ENCODE measurements around the gene STXBP6.

STXBP6 gene

GRCh38 chr14:25092258-25092740, 42.4 kb upstream of the STXBP6 start:
- TF ChIP-seq CREB1 (IDR thresholded peaks at IDR 0.05; ENCODE audit: low read depth) (no peak), EP300 (IDR thresholded peaks at IDR 0.05; ENCODE audit: borderline replicate concordance) (no peak), RAD21 (IDR thresholded peaks at IDR 0.05; ENCODE audit: low read depth) (no peak), ZBTB7A (IDR thresholded peaks at IDR 0.05; ENCODE audit: low read depth) (no peak), TEAD4 (IDR thresholded peaks at IDR 0.05) (no peak), TAF1 (IDR thresholded peaks at IDR 0.05; ENCODE audit: low read depth) (no peak), TCF12 (IDR thresholded peaks at IDR 0.05; ENCODE audit: low read depth) (no peak), YY1 (IDR thresholded peaks at IDR 0.05; ENCODE audit: low read depth) (no peak), EGR1 (IDR thresholded peaks at IDR 0.05) (no peak), NFIC (IDR thresholded peaks at IDR 0.05) (no peak), USF1 (IDR thresholded peaks at IDR 0.05) (no peak), MAX (IDR thresholded peaks at IDR 0.05) (no peak), FOXM1 (IDR thresholded peaks at IDR 0.05; ENCODE audit: borderline replicate concordance, low read depth) (no peak), REST (IDR thresholded peaks at IDR 0.05; ENCODE audit: low read depth) (no peak)

- TF ChIP-seq CEBPB (IDR thresholded peaks at IDR 0.05) (no peak), YY1 (IDR thresholded peaks at IDR 0.05; ENCODE audit: low read depth) (0 out of 2 replicates have a peak, but pooled peaks have one; percentile 22), EP300 (IDR thresholded peaks at IDR 0.05; ENCODE audit: borderline replicate concordance) (peak; percentile 82; the same call in 1 of the 2 replicates), EGR1 (IDR thresholded peaks at IDR 0.05) (peak; percentile 70), REST (IDR thresholded peaks at IDR 0.05; ENCODE audit: low read depth) (no peak), FOXM1 (IDR thresholded peaks at IDR 0.05; ENCODE audit: borderline replicate concordance, low read depth) (peak; percentile 70), RAD21 (IDR thresholded peaks at IDR 0.05; ENCODE audit: low read depth) (no peak), TAF1 (IDR thresholded peaks at IDR 0.05; ENCODE audit: low read depth) (no peak), CREB1 (IDR thresholded peaks at IDR 0.05; ENCODE audit: low read depth) (no peak), ZBTB7A (IDR thresholded peaks at IDR 0.05; ENCODE audit: low read depth) (no peak), NFIC (IDR thresholded peaks at IDR 0.05) (peak; percentile 51; the same call in 1 of the 2 replicates), TEAD4 (IDR thresholded peaks at IDR 0.05) (peak; percentile 93), USF1 (IDR thresholded peaks at IDR 0.05) (peak; percentile 29; the same call in 1 of the 2 replicates), MAX (IDR thresholded peaks at IDR 0.05) (peak; percentile 16; the same call in 1 of the 2 replicates), TCF12 (IDR thresholded peaks at IDR 0.05; ENCODE audit: low read depth) (peak; percentile 64)
These were observed 40.9 kb upstream of the STXBP6 start for GRCh38 chr14:25090716-25091454.

- no peak for TF ChIP-seq ZBTB7A (IDR thresholded peaks at IDR 0.05; ENCODE audit: low read depth)
- no peak for TF ChIP-seq EGR1 (IDR thresholded peaks at IDR 0.05)
- TF ChIP-seq TAF1 (IDR thresholded peaks at IDR 0.05; ENCODE audit: low read depth) = no peak
- TF ChIP-seq NFIC (IDR thresholded peaks at IDR 0.05) = no peak
- no peak for TF ChIP-seq FOXM1 (IDR thresholded peaks at IDR 0.05; ENCODE audit: borderline replicate concordance, low read depth)
- TF ChIP-seq CEBPB (IDR thresholded peaks at IDR 0.05) = no peak
These were observed 40.3 kb upstream of the STXBP6 start for GRCh38 chr14:25090256-25090655.

DNA sequence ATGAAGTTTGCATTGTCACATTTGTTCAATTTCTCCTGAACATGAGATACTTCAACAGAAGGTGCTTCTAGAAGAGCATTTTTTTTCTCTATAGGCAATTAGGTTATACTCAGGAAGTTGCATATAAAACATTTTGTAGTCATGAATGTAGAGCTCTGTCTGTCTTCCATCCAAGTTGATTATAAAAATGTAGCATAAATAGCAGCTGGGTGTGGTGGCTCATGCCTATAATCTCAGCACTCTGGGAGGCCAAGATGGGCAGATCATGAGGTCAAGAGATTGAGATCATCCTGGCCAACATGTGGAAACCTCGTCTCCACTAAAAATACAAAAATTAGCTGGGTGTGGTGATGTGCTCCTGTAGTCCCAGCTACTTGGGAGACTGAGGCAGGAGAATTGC, 39.5 kb upstream of the STXBP6 start:
- TF ChIP-seq REST (IDR thresholded peaks at IDR 0.05; ENCODE audit: low read depth) = no peak
- no peak for TF ChIP-seq MAX (IDR thresholded peaks at IDR 0.05)
- TF ChIP-seq RAD21 (IDR thresholded peaks at IDR 0.05; ENCODE audit: low read depth) = no peak

Measured in Ishikawa (cell line).